Heart right ventricle (tissue), 16 donors: ENCODE measurements around the gene NDUFAB1. TPM values are rescaled to one million over a fixed set of nuclear protein-coding genes. Genes with fewer than 3 reads are reported as not detected.

Experiments used
- ATAC-seq, 8 donors: fragments of 200-7000 bp; cut with Tn5 transposase; one replicate each; pipeline ENCODE4 v1.9.1; 2020; ENCODE audit warnings: mild to moderate bottlenecking in 8 of 8, moderate library complexity in 8 of 8, moderate number of reproducible peaks in 1 of 8
- DNase-seq, 2 donors: peaks; one replicate each; pipeline ENCODE4 v3.0.0-alpha.2; 2020
- H3K27ac ChIP-seq, 10 donors: fragments of 200-600 bp; sonication (generic) in 2 of 10; one replicate each; pipeline versions ENCODE4 v1.5.0 to v1.8.0; 2020 to 2022; ENCODE audit warnings: mild to moderate bottlenecking in 3 of 10
- H3K27me3 ChIP-seq, 7 donors: fragments of 200-600 bp; one replicate each; pipeline ENCODE4 v1.8.0; 2021 to 2022; ENCODE audit warnings: mild to moderate bottlenecking in 2 of 7
- H3K36me3 ChIP-seq, 9 donors: fragments of 200-600 bp; sonication (generic) in 1 of 9; one replicate each; pipeline versions ENCODE4 v1.5.0 to v1.8.0; 2020 to 2022; ENCODE audit warnings: mild to moderate bottlenecking in 2 of 9
- H3K4me1 ChIP-seq, 9 donors: fragments of 200-600 bp; sonication (generic) in 1 of 9; one replicate each; pipeline versions ENCODE4 v1.5.0 to v1.8.0; 2020 to 2022; ENCODE audit warnings: mild to moderate bottlenecking in 4 of 9
- H3K4me3 ChIP-seq, 10 donors: fragments of 200-600 bp; sonication (generic) in 2 of 10; one replicate each; pipeline versions ENCODE4 v1.5.0 to v1.8.0; 2020 to 2022; ENCODE audit warnings: mild to moderate bottlenecking in 7 of 10, moderate library complexity in 2 of 10
- H3K9me3 ChIP-seq, 11 donors: fragments of 200-600 bp in 10 of 11; sonication (generic) in 2 of 11; one replicate each; pipeline versions ENCODE4 v1.5.0 to v1.8.0; 2013 to 2022; ENCODE audit warnings: mild to moderate bottlenecking in 2 of 11, control low read depth in 1 of 11, moderate library complexity in 1 of 11
- WGBS, 2 donors: extraction: QIAGEN DNeasy Blood & Tissue Kit; methylation state at CpG; one replicate each; pipeline ENCODE4 v1.1.7; 2013; ENCODE audit warnings: inconsistent platforms in 1 of 2; 5-methylcytosine and 5-hydroxymethylcytosine counted together
- intact Hi-C, 10 donors: fragments of 100-400 bp; cut with DNase I; formaldehyde crosslinking; loops; one replicate each; pipeline versions ENCODE4 v1.11.1 to v1.14.2; 2022
- polyA plus RNA-seq, 2 donors: library from polyadenylated mRNA; stranded (reverse); fragments of 200-250 nt; gene quantifications; one replicate each; pipeline ENCODE4 v1.2.3, GENCODE V29; 2013
- total RNA-seq, 10 donors: library from RNA; stranded (reverse); fragmentation: NEBNext Ultra II Directional in 3 of 10; extraction: Animal tissue kit (Norgen Biotek cat#: 25700) in 3 of 10; gene quantifications; one replicate each; pipeline versions ENCODE4 v1.2.1 to v1.2.4, GENCODE V29; 2021 to 2023
- TF ChIP-seq, protein P1 (sequence below), 9 donors: fragments of 200-600 bp; sonication (generic) in 2 of 9; IDR thresholded peaks; one replicate each; pipeline versions ENCODE4 v1.5.0 to v1.8.0; 2021 to 2022; ENCODE audit warnings: antibody characterized with exemption in 9 of 9, mild to moderate bottlenecking in 5 of 9, moderate library complexity in 1 of 9
- donor health status: Arrhythmogenic right ventricular cardiomyopathy.
- donor health status: ischemic (EF 13 %, LVEDD 7.1; RV severe dilation, severe dysfunction).
- donor health status: healthy with polysubstance abuse.
- donor health status: DM: no; HTN: yes; CAD: no.
- donor health status: DM: no; HTN: no; CAD: no.
- donor health status: ischemic (EF 25% LVEDD 6.9; RV normal size, moderate dysfunction).
- donor health status: ischemic (EF 25% LVEDD 5.7; RV mildly dilated, moderate dysfunction).
- donor health status: healthy.
- donor health status: DM: yes; HTN: yes; CAD: no.
- donor health status: Ischemic cardiomyopathy.
- donor health status: ischemic (EF 35%, LVEDD 5.7; RV mildly dilated, moderate dysfunction).
- donor health status: nonischemic (EF 11% LVEDD 7.7; RV severe dilation, severe dysfunction).
- donor health status: DM: yes; HTN: yes; CAD: no.
- donor health status: PGD.
- donor health status: ischemic (EF 29% LVEDD 5.4; RV normal size, mild dysfunction).
- donor health status: nonischemic (EF 23%, LVEDD 6.1; RV moderate dilation, normal function).

Gene NDUFAB1
- total and polyA plus RNA-seq, 12 donors: 211 to 592 (median 418) TPM

DNA sequence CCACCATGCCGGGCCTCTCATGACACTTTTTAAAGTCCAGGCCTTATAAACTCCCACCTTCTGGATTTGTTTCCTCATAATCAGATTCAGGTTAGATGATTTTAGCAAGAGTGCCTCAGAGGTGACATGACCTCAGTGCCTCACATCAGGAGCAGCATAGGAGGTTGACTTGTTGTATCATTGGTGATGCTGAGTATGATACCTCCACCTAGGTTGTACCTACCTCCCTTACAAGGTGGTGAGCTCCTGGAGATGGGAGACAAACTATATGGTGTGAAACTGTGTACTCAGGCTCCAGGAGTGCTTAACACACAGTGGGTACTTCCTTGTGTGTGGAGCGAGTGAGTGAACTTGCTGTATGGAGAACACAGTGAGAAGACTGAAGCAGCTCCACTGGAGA lies 18.6 kb downstream of the NDUFAB1 start:
- intact Hi-C loops: no loop called here
- TF ChIP-seq, protein P1, sequence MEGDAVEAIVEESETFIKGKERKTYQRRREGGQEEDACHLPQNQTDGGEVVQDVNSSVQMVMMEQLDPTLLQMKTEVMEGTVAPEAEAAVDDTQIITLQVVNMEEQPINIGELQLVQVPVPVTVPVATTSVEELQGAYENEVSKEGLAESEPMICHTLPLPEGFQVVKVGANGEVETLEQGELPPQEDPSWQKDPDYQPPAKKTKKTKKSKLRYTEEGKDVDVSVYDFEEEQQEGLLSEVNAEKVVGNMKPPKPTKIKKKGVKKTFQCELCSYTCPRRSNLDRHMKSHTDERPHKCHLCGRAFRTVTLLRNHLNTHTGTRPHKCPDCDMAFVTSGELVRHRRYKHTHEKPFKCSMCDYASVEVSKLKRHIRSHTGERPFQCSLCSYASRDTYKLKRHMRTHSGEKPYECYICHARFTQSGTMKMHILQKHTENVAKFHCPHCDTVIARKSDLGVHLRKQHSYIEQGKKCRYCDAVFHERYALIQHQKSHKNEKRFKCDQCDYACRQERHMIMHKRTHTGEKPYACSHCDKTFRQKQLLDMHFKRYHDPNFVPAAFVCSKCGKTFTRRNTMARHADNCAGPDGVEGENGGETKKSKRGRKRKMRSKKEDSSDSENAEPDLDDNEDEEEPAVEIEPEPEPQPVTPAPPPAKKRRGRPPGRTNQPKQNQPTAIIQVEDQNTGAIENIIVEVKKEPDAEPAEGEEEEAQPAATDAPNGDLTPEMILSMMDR (IDR thresholded peaks at IDR 0.05): no peak
- Histone ChIP-seq H3K27ac (no peak overlapping the region), H3K4me3 (no peak overlapping the region), H3K36me3 (peaks cover 0 to 97% (median 42%) of the 10 kb centered on the region in 9 donors), H3K27me3 (no peaks in the 10 kb centered on the region), H3K4me1 (peaks cover 0 to 13% (median 10%) of the 10 kb centered on the region in 9 donors), H3K9me3 (no peaks in the 10 kb centered on the region)
- 93 to 98% methylated on average over 2 of the region's 2 CpGs for WGBS, 2 donors
- no peak for DNase-seq
- peak in 1 of 8 donors; percentile 5 for ATAC-seq

DNA sequence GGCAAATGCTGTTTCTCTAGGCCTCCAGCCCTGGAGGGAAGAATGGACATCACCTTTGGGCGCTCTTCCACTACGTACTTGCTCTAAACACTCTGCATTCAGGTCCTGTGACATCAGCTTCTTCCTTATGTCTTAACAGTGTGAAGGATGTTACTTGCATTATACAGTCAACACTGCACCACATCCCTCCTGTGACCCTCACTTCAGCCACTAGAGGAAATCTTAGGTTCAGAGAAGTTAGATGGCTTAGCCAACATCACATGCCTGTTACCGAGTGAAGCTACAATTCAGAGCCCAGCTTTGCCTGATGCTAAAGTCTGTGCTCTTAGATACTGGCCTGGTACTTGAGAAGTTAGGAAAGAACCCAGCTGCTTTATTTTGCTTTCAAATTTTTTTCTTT lies 20.3 kb downstream of the NDUFAB1 start:
- Histone ChIP-seq H3K27me3 (no peaks in the 10 kb centered on the region), H3K4me1 (peaks cover 0 to 16% (median 10%) of the 10 kb centered on the region in 9 donors), H3K36me3 (peaks cover 0 to 97% (median 31%) of the 10 kb centered on the region in 9 donors), H3K27ac (no peak overlapping the region), H3K9me3 (no peaks in the 10 kb centered on the region), H3K4me3 (no peak overlapping the region)
- ATAC-seq (no peak), DNase-seq (no peak)
- 88 to 89% methylated on average over 3 of the region's 3 CpGs for WGBS, 2 donors
- intact Hi-C loops: no loop called here
- TF ChIP-seq, protein P1 (IDR thresholded peaks at IDR 0.05): no peak

DNA sequence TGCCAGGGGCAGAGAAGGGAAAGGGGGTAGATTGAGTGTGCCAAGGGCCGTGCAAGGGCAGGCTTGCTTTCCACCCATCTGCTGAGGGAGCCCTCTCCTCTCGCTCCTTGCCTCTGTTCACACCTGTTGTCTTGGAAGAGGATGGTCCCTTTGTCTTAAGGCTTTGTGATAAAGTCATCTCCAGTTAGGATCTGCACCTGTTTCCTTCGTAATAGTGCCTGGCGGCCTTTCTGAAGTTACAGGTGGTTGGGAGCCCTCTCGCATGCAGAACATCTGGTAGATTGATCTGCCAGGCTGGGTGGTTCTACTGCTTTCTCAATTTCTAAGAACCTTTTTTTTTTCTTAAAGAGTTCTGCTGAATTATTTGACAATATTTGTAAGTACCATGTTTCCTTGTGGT lies 22.3 kb downstream of the NDUFAB1 start:
- Histone ChIP-seq H3K36me3 (peaks cover 0 to 97% (median 26%) of the 10 kb centered on the region in 9 donors), H3K4me1 (peaks cover 0 to 21% (median 10%) of the 10 kb centered on the region in 9 donors), H3K9me3 (no peaks in the 10 kb centered on the region), H3K4me3 (no peak overlapping the region), H3K27me3 (no peaks in the 10 kb centered on the region), H3K27ac (no peak overlapping the region)
- WGBS, 2 donors: 78 to 86% methylated on average over 5 of the region's 5 CpGs
- DNase-seq (no peak), ATAC-seq (no peak)
- intact Hi-C loops: no loop called here
- TF ChIP-seq, protein P1 (IDR thresholded peaks at IDR 0.05): no peak

DNA sequence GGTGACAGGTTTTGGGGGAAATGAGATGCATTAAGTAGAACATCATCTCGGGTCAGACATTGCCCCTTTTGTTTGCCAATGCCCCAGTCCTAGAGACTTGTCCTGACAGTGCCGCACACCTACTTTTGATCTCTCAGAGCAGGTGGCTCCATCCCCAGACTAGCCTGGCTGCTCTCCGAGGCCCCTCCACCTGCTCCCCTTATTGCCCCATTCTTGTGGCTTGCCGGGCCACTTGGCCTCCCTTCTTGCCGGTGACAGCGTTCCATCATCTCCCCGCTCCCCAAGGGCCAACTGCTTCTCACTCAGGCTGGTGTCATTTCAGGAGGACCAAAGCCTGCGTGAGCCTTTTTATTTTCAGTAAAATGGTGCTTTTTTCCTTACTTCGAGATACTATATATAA lies 23.7 kb downstream of the NDUFAB1 start:
- Histone ChIP-seq H3K4me3 (no peak overlapping the region), H3K36me3 (peaks cover 0 to 100% (median 32%) of the 10 kb centered on the region in 9 donors), H3K9me3 (no peaks in the 10 kb centered on the region), H3K27ac (no peak overlapping the region), H3K27me3 (no peaks in the 10 kb centered on the region), H3K4me1 (peaks cover 0 to 11% (median 0%) of the 10 kb centered on the region in 9 donors)
- intact Hi-C loops: no loop called here
- WGBS, 2 donors: 92 to 95% methylated on average over 9 of the region's 9 CpGs
- TF ChIP-seq, protein P1 (IDR thresholded peaks at IDR 0.05): no peak
- DNase-seq (no peak), ATAC-seq (no peak)
